Type B pancreatic cell (in vitro differentiated cells): ENCODE results near the gene PRELID3B. TPM values are rescaled to one million over a fixed set of nuclear protein-coding genes. Genes with fewer than 3 reads are reported as not detected.

ENCODE experiments used
- DNase-seq: peaks from one replicate; pipeline ENCODE4 v3.0.0; 2021; ENCODE audit warnings: mixed read lengths; ENCODE audit not compliant: unreplicated experiment; ENCODE audit errors: extremely low spot score
- H3K27ac Mint-ChIP-seq: 2 replicates; pipeline ENCODE4 v1.8.0; 2021; ENCODE audit warnings: mild to moderate bottlenecking, mixed read lengths
- H3K27me3 Mint-ChIP-seq: 2 replicates; pipeline ENCODE4 v1.8.0; 2021; ENCODE audit warnings: mixed read lengths
- H3K36me3 Mint-ChIP-seq: 2 replicates; pipeline ENCODE4 v1.8.0; 2021; ENCODE audit warnings: mixed read lengths
- H3K4me1 Mint-ChIP-seq: one replicate; pipeline ENCODE4 v1.8.0; 2021; ENCODE audit warnings: mixed read lengths; ENCODE audit not compliant: unreplicated experiment
- H3K4me3 Mint-ChIP-seq: 2 replicates; pipeline ENCODE4 v1.8.0; 2021; ENCODE audit warnings: mild to moderate bottlenecking, mixed read lengths
- H3K9me3 Mint-ChIP-seq: 2 replicates; pipeline ENCODE4 v1.8.0; 2021; ENCODE audit warnings: mixed read lengths
- CTCF ChIP-seq: fragments of 200-600 bp; sonication (generic); conservative IDR thresholded peaks from 2 replicates; pipeline ENCODE4 v1.5.0; 2021; ENCODE audit warnings: antibody characterized with exemption, mild to moderate bottlenecking
- total RNA-seq: library from RNA; stranded (reverse); gene quantifications from 2 replicates; pipeline ENCODE4 v1.2.1, GENCODE V29; 2021; ENCODE audit warnings: low replicate concordance

PRELID3B gene
- total RNA-seq, 1 donor from 2014 or later = 45.9 TPM

DNA sequence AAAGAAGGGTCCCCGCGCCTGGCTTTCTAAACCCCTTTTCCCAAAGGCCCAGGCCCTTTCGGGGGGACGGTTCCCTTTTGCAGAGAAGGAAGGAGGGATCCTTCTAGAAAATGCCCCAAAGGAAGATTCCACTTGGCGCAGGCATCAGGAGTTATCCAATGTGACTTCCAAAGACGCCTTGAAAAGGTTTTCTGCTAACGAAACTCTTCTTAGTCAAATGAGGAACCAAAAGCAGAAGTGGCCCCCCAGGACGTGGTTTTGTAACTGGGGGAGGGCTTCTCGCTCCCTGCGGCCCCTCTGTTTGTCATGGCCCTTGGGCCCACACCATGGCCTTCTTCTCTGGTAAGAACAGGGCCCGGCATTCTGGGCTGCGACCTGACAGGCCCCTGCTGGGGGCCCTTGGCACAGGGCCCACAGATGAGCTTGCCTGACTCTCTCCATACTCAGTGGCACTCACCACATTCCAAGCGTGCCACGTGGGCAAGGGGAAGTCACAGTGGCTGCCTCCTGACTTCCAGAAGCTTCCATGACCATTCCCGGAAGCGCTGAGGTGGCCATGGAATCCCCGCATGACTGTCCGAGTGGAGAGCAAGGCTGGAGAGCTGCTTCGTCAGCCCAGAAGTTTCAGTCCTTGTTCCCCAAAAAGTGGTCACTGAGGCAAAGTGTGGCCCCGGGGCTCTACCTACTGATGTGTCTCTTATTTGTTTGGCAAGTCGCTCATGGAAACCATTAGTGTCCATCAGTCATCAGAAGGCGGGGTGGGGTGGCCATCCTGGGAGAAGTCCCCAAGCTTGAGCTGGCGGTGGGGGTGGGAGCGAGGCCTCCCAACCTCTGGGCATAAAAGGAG is 34.7 kb downstream of the PRELID3B start:
- Mint-ChIP-seq H3K36me3 (peaks cover 5% of the 10 kb centered on the region), H3K9me3 (no peaks in the 10 kb centered on the region), H3K4me3 (peak overlapping the region; percentile 72), H3K27ac (no peak overlapping the region), H3K27me3 (no peaks in the 10 kb centered on the region), H3K4me1 (peaks cover 31% of the 10 kb centered on the region)
- no peak for TF ChIP-seq CTCF
- no peak for DNase-seq

DNA sequence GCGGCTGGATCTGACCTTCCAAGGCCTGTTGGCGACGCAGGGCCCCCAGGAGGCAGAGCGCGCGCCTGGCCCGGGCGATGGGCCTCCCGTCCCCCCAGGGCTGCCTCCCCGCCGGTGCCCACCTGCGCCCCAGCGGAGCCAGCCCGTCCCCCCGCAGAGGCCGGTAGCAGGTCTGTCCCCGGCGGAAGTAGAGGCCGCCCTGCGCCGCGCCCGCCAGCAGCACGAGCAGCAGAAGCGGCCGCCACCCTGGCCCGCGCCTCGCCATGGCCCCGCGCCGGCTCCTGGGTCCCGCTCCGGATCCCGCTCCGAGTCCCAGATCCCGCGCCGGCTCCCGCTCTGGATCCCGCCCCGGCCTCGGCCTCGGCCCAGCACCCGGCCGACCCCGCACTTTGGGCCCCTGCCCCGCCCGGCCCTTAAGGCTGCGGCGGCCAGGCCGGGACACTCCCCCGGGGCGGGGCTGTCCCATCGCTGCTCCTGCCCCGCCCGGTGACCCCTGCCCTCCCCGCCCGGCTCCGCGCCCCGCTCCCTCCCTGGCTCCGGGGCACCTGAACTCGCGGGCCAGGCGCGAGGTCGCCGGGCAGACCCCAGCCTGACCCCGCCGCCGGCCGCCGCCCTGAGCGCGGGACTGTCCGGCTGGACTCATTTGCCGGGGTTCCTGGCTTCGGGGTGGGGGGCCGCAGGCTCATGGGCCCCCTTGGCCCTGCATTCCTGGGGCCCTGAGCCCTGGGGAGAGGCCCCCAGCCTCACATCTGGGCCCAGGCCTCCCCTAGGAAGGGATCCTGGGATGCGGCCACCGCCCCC is 35.5 kb downstream of the PRELID3B start, which contains the start of gene CTSZ:
CTSZ (minus strand) TSS at position 391 of the 801 bp plus-strand sequence; CDS start at position 265, 126 bp downstream.
- H3K4me1 Mint-ChIP-seq = peaks cover 33% of the 10 kb centered on the region
- TF ChIP-seq CTCF = no peak
- H3K27me3 Mint-ChIP-seq = no peaks in the 10 kb centered on the region
- H3K36me3 Mint-ChIP-seq = peaks cover 6% of the 10 kb centered on the region
- H3K9me3 Mint-ChIP-seq = no peaks in the 10 kb centered on the region
- H3K4me3 Mint-ChIP-seq = peak within 1 kb of the TSS; percentile 72
- H3K27ac Mint-ChIP-seq = no peak within 1 kb of the TSS
- no peak for DNase-seq

DNA sequence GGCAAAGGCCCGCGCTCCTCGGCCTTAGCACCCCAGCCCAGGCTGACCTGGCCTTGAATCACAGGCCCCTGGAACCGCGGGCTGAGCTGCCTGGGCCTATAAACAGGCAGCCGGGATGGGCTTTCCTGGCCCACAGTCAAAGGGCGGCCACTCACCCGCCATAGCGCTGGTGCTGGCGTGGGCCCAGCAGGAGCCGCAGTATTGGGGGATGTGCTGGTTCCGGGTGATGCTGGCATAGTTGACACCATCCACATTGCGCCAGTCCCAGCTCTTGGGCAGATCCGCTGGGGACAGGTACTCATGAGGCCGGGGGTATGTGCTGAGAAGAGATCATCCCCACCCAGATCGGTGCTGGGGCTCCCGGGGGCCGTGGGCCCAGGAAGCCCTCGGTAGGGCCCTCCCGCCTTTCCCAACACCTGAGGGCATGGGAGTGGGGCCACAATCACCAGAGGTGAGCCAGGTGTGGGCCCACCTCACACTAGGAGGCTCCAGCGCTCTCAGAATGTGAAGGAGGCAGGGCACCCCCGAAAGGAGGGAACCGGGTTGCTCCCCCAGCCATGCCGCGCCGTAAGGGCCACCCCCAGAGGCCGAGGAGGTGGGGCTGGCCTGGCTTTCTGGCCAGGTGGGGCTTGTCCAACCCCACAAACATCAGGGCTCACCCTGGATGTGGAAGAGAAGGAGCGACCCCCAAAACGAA is 36.3 kb downstream of the PRELID3B start:
- H3K4me1 Mint-ChIP-seq = peaks cover 30% of the 10 kb centered on the region
- H3K36me3 Mint-ChIP-seq = peaks cover 6% of the 10 kb centered on the region
- no peak for DNase-seq
- no peaks in the 10 kb centered on the region for H3K27me3 Mint-ChIP-seq
- no peak overlapping the region for H3K27ac Mint-ChIP-seq
- H3K9me3 Mint-ChIP-seq = no peaks in the 10 kb centered on the region
- H3K4me3 Mint-ChIP-seq = peak overlapping the region; percentile 47
- TF ChIP-seq CTCF = no peak

- H3K27ac Mint-ChIP-seq = no peak overlapping the region
- H3K4me3 Mint-ChIP-seq = peak overlapping the region; percentile 59
- H3K36me3 Mint-ChIP-seq = peaks cover 6% of the 10 kb centered on the region
- no peaks in the 10 kb centered on the region for H3K27me3 Mint-ChIP-seq
- no peaks in the 10 kb centered on the region for H3K9me3 Mint-ChIP-seq
- H3K4me1 Mint-ChIP-seq = peaks cover 23% of the 10 kb centered on the region
- DNase-seq = no peak
- no peak for TF ChIP-seq CTCF
Measured at GRCh38 chr20:59005523-59006166, 36.9 kb downstream of the PRELID3B start.
